Stimulated activated naive B cell treated with anti-CD40 and anti-IgM and Interleukin-4, amounts not matched to agents 10 μg/mL and 1 μg/mL and 100 μg/mL, for 72 hours (primary cell): Measurements from ENCODE around the gene PLCH1.
"Not testable (repeated sequence)": the region's sequence is repeated elsewhere in the genome, so short reads cannot be mapped to it uniquely, and the experiment has no call there.

ENCODE experiments used
- ATAC-seq, 2 donors: fragments of 150-1000 bp; cut with Tn5 transposase; replicated peaks; 2 replicates each; pipeline ENCODE4 v1.10.0; 2021; ENCODE audit warnings: moderate library complexity in 1 of 2
- DNase-seq: peaks from one replicate; pipeline ENCODE4 v3.0.0; 2021
- H3K27ac Mint-ChIP-seq: one replicate; pipeline ENCODE4 v1.8.0; 2022; ENCODE audit warnings: mild to moderate bottlenecking, mixed read lengths
- H3K27me3 Mint-ChIP-seq, 2 donors: one replicate each; pipeline ENCODE4 v1.8.0; 2022; ENCODE audit warnings: mixed read lengths in 2 of 2
- H3K36me3 Mint-ChIP-seq, 2 donors: one replicate each; pipeline ENCODE4 v1.8.0; 2022; ENCODE audit warnings: mixed read lengths in 2 of 2, mild to moderate bottlenecking in 1 of 2
- H3K4me1 Mint-ChIP-seq, 2 donors: one replicate each; pipeline ENCODE4 v1.8.0; 2022; ENCODE audit warnings: mixed read lengths in 2 of 2, mild to moderate bottlenecking in 1 of 2
- H3K4me3 Mint-ChIP-seq, 2 donors: one replicate each; pipeline ENCODE4 v1.8.0; 2022; ENCODE audit warnings: mild to moderate bottlenecking in 2 of 2, mixed read lengths in 2 of 2, moderate library complexity in 1 of 2
- H3K9me3 Mint-ChIP-seq, 2 donors: one replicate each; pipeline ENCODE4 v1.8.0; 2022; ENCODE audit warnings: mixed read lengths in 2 of 2, mild to moderate bottlenecking in 1 of 2

Gene PLCH1

GRCh38 chr3:155631323-155632019, 113.4 kb downstream of the PLCH1 start:
- no peak for DNase-seq
- no peak for ATAC-seq

GRCh38 chr3:155629556-155629955, 115.3 kb downstream of the PLCH1 start:
- H3K4me1 Mint-ChIP-seq, result no peaks in the 10 kb centered on the region
- DNase-seq, result no peak
- peaks cover 0 to 3% of the 10 kb centered on the region in 2 donors for H3K9me3 Mint-ChIP-seq
- H3K36me3 Mint-ChIP-seq, result no peaks in the 10 kb centered on the region
- H3K27me3 Mint-ChIP-seq, result no peaks in the 10 kb centered on the region
- no peak for ATAC-seq
- H3K4me3 Mint-ChIP-seq, result no peak overlapping the region
- no peak overlapping the region for H3K27ac Mint-ChIP-seq

More at GRCh38 chr3:155631323-155632019, 113.4 kb downstream of the PLCH1 start:
- Mint-ChIP-seq H3K9me3 (no peaks in the 10 kb centered on the region), H3K27me3 (no peaks in the 10 kb centered on the region), H3K27ac (no peak overlapping the region), H3K4me1 (no peaks in the 10 kb centered on the region), H3K36me3 (no peaks in the 10 kb centered on the region), H3K4me3 (no peak overlapping the region)

GRCh38 chr3:155629056-155629455, 115.8 kb downstream of the PLCH1 start:
- Mint-ChIP-seq H3K4me3 (no peak overlapping the region), H3K27me3 (no peaks in the 10 kb centered on the region), H3K9me3 (peaks cover 0 to 4% of the 10 kb centered on the region in 2 donors), H3K4me1 (no peaks in the 10 kb centered on the region), H3K27ac (no peak overlapping the region), H3K36me3 (no peaks in the 10 kb centered on the region)
- ATAC-seq, result no peak
- no peak for DNase-seq

- H3K27ac Mint-ChIP-seq, DNase-seq, ATAC-seq, H3K4me3 Mint-ChIP-seq, H3K9me3 Mint-ChIP-seq, H3K4me1 Mint-ChIP-seq, H3K36me3 Mint-ChIP-seq, H3K27me3 Mint-ChIP-seq: not testable (repeated sequence)
Observed at GRCh38 chr3:155622647-155623046, 122.2 kb downstream of the PLCH1 start.

- H3K27me3 Mint-ChIP-seq, ATAC-seq: not testable (repeated sequence)
Observed at GRCh38 chr3:155620552-155620951, 124.3 kb downstream of the PLCH1 start.

GRCh38 chr3:155619118-155619915, 125.6 kb downstream of the PLCH1 start:
- no peak for ATAC-seq
- no peaks in the 10 kb centered on the region for H3K36me3 Mint-ChIP-seq
- no peak overlapping the region for H3K27ac Mint-ChIP-seq
- DNase-seq, result no peak
- H3K9me3 Mint-ChIP-seq, result peaks cover 7 to 12% of the 10 kb centered on the region in 2 donors
- no peak overlapping the region for H3K4me3 Mint-ChIP-seq
- H3K4me1 Mint-ChIP-seq, result no peaks in the 10 kb centered on the region
- H3K27me3 Mint-ChIP-seq, result peaks cover 4 to 6% of the 10 kb centered on the region in 2 donors

More at GRCh38 chr3:155620552-155620951, 124.3 kb downstream of the PLCH1 start:
- H3K9me3 Mint-ChIP-seq, H3K4me3 Mint-ChIP-seq, H3K4me1 Mint-ChIP-seq, H3K27ac Mint-ChIP-seq, DNase-seq, H3K36me3 Mint-ChIP-seq: not testable (repeated sequence)

- no peak overlapping the region for H3K27ac Mint-ChIP-seq
- no peak for DNase-seq
- H3K27me3 Mint-ChIP-seq, result peaks cover 4 to 6% of the 10 kb centered on the region in 2 donors
- no peak overlapping the region for H3K4me3 Mint-ChIP-seq
- no peaks in the 10 kb centered on the region for H3K4me1 Mint-ChIP-seq
- peaks cover 14 to 20% of the 10 kb centered on the region in 2 donors for H3K9me3 Mint-ChIP-seq
- ATAC-seq, result no peak
- no peaks in the 10 kb centered on the region for H3K36me3 Mint-ChIP-seq
Observed at GRCh38 chr3:155618543-155618942, 126.3 kb downstream of the PLCH1 start.

- Mint-ChIP-seq H3K4me1 (no peaks in the 10 kb centered on the region), H3K27me3 (peaks cover 4 to 6% of the 10 kb centered on the region in 2 donors), H3K9me3 (peaks cover 18 to 26% of the 10 kb centered on the region in 2 donors), H3K36me3 (no peaks in the 10 kb centered on the region), H3K4me3 (no peak overlapping the region), H3K27ac (no peak overlapping the region)
- ATAC-seq, result no peak
- DNase-seq, result no peak
Observed at GRCh38 chr3:155617346-155617925, 127.4 kb downstream of the PLCH1 start.

- not testable (repeated sequence) for DNase-seq, H3K36me3 Mint-ChIP-seq, H3K27ac Mint-ChIP-seq, H3K4me1 Mint-ChIP-seq, ATAC-seq, H3K27me3 Mint-ChIP-seq, H3K4me3 Mint-ChIP-seq
- H3K9me3 Mint-ChIP-seq, result peaks cover 21 to 35% of the 10 kb centered on the region in 2 donors
Observed at GRCh38 chr3:155615141-155615540, 129.7 kb downstream of the PLCH1 start.

GRCh38 chr3:155614410-155614809, 130.5 kb downstream of the PLCH1 start:
- ATAC-seq, H3K4me3 Mint-ChIP-seq: not testable (repeated sequence)

GRCh38 chr3:155611456-155611855, 133.4 kb downstream of the PLCH1 start:
- H3K4me3 Mint-ChIP-seq, result no peak overlapping the region
- peaks cover 3 to 7% of the 10 kb centered on the region in 2 donors for H3K36me3 Mint-ChIP-seq
- no peaks in the 10 kb centered on the region for H3K4me1 Mint-ChIP-seq
- peaks cover 29 to 47% of the 10 kb centered on the region in 2 donors for H3K9me3 Mint-ChIP-seq
- ATAC-seq (no peak), DNase-seq (no peak)
- no peaks in the 10 kb centered on the region for H3K27me3 Mint-ChIP-seq
- no peak overlapping the region for H3K27ac Mint-ChIP-seq

More at GRCh38 chr3:155614410-155614809, 130.5 kb downstream of the PLCH1 start:
- H3K9me3 Mint-ChIP-seq, result peaks cover 23 to 38% of the 10 kb centered on the region in 2 donors
- H3K27me3 Mint-ChIP-seq, H3K27ac Mint-ChIP-seq, DNase-seq, H3K4me1 Mint-ChIP-seq, H3K36me3 Mint-ChIP-seq: not testable (repeated sequence)

- Mint-ChIP-seq H3K27me3 (no peaks in the 10 kb centered on the region), H3K9me3 (peaks cover 23 to 37% of the 10 kb centered on the region in 2 donors), H3K4me3 (no peak overlapping the region), H3K27ac (no peak overlapping the region), H3K36me3 (peaks cover 3 to 7% of the 10 kb centered on the region in 2 donors), H3K4me1 (no peaks in the 10 kb centered on the region)
- ATAC-seq, result no peak
- DNase-seq, result no peak
Observed at GRCh38 chr3:155609586-155609985, 135.3 kb downstream of the PLCH1 start.

GRCh38 chr3:155608228-155608920, 136.5 kb downstream of the PLCH1 start:
- Mint-ChIP-seq H3K4me1 (no peaks in the 10 kb centered on the region), H3K9me3 (peaks cover 16 to 27% of the 10 kb centered on the region in 2 donors), H3K27me3 (no peaks in the 10 kb centered on the region), H3K27ac (no peak overlapping the region), H3K36me3 (peaks cover 3 to 7% of the 10 kb centered on the region in 2 donors), H3K4me3 (no peak overlapping the region)
- ATAC-seq (no peak), DNase-seq (no peak)

- no peaks in the 10 kb centered on the region for H3K4me1 Mint-ChIP-seq
- no peaks in the 10 kb centered on the region for H3K27me3 Mint-ChIP-seq
- H3K36me3 Mint-ChIP-seq, result peaks cover 3 to 7% of the 10 kb centered on the region in 2 donors
- no peak overlapping the region for H3K4me3 Mint-ChIP-seq
- DNase-seq (no peak), ATAC-seq (no peak)
- H3K9me3 Mint-ChIP-seq, result peaks cover 12 to 21% of the 10 kb centered on the region in 2 donors
- H3K27ac Mint-ChIP-seq, result no peak overlapping the region
Observed at GRCh38 chr3:155607761-155608160, 137.1 kb downstream of the PLCH1 start.
